Erythroblast (primary cell): ENCODE results near the gene HCFC1.
A peak's percentile ranks its signal among the peaks of the same experiment; 100 is the strongest.

Experiments used
- GATA1 ChIP-seq: IDR thresholded peaks from 2 replicates; pipeline ENCODE4 v1.6.1; 2011; ENCODE audit warnings: low read depth, mild to moderate bottlenecking, control low read depth, low read length, moderate library complexity
- POLR2A ChIP-seq: IDR thresholded peaks from 2 replicates; pipeline ENCODE4 v1.6.1; 2011; ENCODE audit warnings: mild to moderate bottlenecking, low read length

GRCh38 chrX:153944140-153944799 is 27.3 kb downstream of the HCFC1 start, which contains the start of gene RENBP:
- peak; percentile 26 for TF ChIP-seq POLR2A
- TF ChIP-seq GATA1, result no peak
